Measurements from ENCODE around the gene OR4D10. TPM values are rescaled to one million over a fixed set of nuclear protein-coding genes. Genes with fewer than 3 reads are reported as not detected.

Gene OR4D10
- polyA plus RNA-seq, 4 donors = not detected

GRCh38 chr11:59520741-59521140 is 47.6 kb downstream of the OR4D10 start:
- no peak for DNase-seq (ENCODE audit: low read depth in 4 of 4, low spot score in 3 of 4)

DNA sequence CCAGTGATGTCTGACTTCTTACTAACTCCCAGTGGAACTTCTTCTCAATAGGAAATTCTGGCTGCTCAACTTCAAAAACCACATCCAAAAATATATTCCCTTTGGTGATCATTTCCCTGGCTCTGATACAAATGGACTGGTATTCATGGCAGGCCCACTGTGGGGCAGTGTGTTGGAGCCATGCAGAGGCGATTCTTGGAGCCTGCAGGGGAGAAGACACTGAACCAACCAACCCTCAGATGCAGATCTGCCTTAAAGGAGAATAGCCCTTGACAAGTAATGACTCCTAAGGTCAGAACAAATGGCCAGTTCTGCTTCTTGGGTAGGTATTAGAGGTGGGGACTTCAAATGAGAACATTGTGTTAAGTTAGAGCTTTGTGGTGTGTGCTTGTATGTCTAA is 50.4 kb downstream of the OR4D10 start:
- no peak for DNase-seq (ENCODE audit: low read depth in 4 of 4, low spot score in 3 of 4)

- no peak for DNase-seq (ENCODE audit: low read depth in 4 of 4, low spot score in 3 of 4)
Measured at GRCh38 chr11:59528711-59529110, 55.6 kb downstream of the OR4D10 start.

Other genes with a start within 250 kb of the OR4D10 start
- gene OR5AN1, start 114.4 kb upstream of the OR4D10 start, polyA plus RNA-seq (ENCODE audit: insufficient read length in 4 of 4) = not detected
- under 1 TPM in 2 of 4 donors, not detected in 2; 0.01 to 0.03 TPM for gene OR5A2, start 46.9 kb upstream of the OR4D10 start, polyA plus RNA-seq (ENCODE audit: insufficient read length in 4 of 4)
- gene OR5A1, start 36.8 kb upstream of the OR4D10 start, polyA plus RNA-seq (ENCODE audit: insufficient read length in 4 of 4) = under 1 TPM in 1 of 4 donors, not detected in 3; 0.01 TPM
- not detected for gene OR4D6, start 16.4 kb upstream of the OR4D10 start, polyA plus RNA-seq (ENCODE audit: insufficient read length in 4 of 4)
- not detected for gene OR4D11, start 30.3 kb downstream of the OR4D10 start, polyA plus RNA-seq (ENCODE audit: insufficient read length in 4 of 4)
- under 1 TPM; 0.04 to 0.05 (median 0.04) TPM for gene OR4D9, start 38.2 kb downstream of the OR4D10 start, polyA plus RNA-seq (ENCODE audit: insufficient read length in 4 of 4)
- 10 to 100 TPM; 49.1 to 62.2 (median 57.1) TPM for gene OSBP, start 142.5 kb downstream of the OR4D10 start, polyA plus RNA-seq (ENCODE audit: insufficient read length in 4 of 4)
- gene PATL1, start 195.7 kb downstream of the OR4D10 start, polyA plus RNA-seq (ENCODE audit: insufficient read length in 4 of 4) = 10 to 100 TPM; 37.8 to 50.2 (median 43.8) TPM
- not detected for gene OR10V1, start 240.5 kb downstream of the OR4D10 start, polyA plus RNA-seq (ENCODE audit: insufficient read length in 4 of 4)